NT2/D1 (cell line): ENCODE results near the gene ZNF543.

Experiments
- SUZ12 ChIP-seq: IDR thresholded peaks from 2 replicates; pipeline ENCODE4 v1.6.1; 2011; ENCODE audit not compliant: insufficient read length, insufficient read depth; ENCODE audit errors: extremely low read depth
- YY1 ChIP-seq: IDR thresholded peaks from 2 replicates; pipeline ENCODE4 v1.6.1; 2011; ENCODE audit not compliant: insufficient read length, insufficient read depth
- ZNF274 ChIP-seq: IDR thresholded peaks from 2 replicates; pipeline ENCODE4 v1.6.1; 2011; ENCODE audit warnings: mild to moderate bottlenecking, low read depth, low read length

- TF ChIP-seq ZNF274 (no peak), SUZ12 (no peak), YY1 (no peak)
Measured at GRCh38 chr19:57305056-57305455, 15.2 kb upstream of the ZNF543 start.
